Measurements from ENCODE around the gene TMED7.

The TMED7 gene

DNA sequence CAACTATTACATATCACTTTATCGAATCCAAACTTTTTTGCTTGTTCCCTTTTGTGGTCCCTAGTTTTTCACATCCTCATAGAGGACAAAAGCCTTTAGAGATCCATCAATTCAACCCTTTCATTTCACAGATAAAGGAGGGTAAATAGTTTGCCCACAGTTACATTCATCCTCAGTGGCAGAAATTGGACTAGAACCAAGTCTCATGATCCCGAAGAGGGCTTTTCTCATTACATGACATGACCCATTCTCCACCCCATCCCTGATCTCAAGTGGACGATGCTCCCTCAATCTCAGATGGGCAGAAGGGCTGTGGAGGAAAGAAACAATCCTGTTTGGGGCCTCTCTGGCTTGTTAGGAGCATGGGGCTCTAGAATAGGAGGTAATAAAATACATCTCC, 46.6 kb downstream of the TMED7 start:
- DNase-seq = no peak

DNA sequence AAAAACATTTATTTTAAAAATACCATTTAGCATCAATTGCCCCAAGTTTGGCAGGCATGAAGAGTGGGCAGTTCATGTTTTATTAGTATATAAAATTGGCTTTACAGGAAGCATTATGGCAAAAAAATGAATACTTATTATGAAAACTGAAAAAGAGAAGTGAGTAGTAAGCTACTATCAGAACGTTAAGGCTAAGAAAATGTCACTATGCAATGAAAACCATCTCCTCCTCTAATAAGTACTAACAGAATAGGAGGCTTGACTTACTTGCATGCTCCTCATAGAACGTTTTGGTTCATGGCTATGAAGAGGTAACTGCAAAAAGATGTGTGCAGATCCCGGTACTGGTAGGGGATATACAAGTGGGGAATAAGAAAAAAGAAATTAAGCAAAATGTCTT, 47.2 kb downstream of the TMED7 start:
- no peak for DNase-seq

DNA sequence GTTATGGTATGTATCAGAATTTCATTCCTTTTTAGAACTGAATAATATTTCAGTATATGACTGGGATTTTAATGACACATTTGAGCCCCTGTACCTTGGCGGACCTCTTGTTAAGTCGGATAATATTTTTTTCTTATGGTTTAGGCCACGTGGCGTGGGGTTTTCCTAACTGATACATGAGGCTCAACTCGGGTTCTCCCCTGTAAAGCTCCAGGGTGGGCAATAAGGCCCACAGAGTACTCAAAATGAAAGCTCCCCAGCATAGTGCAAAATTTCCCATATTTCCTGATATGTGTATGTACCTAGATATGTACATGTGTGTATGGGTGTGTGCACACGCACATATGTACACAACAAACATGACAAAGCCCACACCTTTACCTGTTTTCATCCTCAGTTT, 48.1 kb downstream of the TMED7 start:
- DNase-seq = no peak

DNA sequence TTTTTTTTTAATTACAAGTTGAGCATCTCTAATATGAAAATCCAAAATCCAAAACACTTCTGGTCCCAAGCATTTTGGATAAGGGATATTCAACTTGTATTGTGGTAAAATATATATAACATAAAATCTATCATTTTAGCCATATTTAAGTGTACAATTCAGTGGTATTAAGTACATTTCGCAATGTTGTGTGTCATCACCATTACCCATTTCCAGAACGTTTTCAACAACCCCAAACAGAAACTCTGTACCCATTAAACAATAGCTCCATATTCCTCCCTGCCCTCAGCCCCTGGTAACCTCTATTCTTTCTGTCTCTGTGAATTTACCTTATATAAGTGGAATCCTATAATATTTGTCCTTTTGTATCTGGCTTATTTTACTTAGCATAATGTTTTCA, 48.5 kb downstream of the TMED7 start:
- DNase-seq = no peak

DNA sequence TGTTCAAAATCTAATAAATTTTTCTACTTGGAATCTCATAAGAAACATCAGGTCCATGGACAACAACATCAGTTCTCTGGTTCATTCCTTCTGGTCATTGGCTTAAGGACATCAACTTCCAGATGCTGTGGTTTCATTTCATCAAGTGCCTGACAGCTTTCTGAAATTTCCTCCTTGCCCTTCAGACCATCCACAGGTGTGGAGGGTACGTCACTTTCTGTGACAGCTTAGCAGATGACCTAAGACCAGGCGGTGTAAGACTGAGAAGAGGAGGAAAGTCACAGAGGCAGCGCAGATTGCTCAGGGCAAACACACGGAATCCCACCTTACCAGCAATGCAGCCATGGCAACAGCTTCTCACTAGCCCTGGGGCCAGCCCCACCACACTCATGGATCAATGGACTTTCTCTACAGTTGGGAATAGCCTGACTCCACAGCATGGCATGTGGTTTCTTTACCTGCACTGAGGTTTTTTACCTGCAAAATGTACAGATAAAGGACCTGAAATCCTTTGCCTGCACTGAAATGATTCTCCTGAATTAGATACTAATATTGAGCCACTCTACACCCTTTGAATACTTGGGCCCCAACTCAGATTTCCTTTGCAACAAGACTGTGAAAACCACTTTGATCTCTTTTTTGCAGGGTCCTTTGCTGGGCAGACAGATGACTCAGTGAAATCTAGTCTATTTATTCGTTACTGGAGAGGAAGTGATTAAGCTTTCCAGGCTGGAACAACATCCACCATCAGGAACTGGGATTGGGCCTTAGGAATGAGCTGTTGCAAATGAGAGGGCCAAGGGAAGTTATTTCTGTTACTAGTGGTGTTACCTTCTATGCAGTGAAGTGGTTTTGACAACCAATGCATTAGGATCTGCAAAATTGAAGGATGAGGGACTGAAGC, 50.4 kb downstream of the TMED7 start:
- DNase-seq = no peak

DNA sequence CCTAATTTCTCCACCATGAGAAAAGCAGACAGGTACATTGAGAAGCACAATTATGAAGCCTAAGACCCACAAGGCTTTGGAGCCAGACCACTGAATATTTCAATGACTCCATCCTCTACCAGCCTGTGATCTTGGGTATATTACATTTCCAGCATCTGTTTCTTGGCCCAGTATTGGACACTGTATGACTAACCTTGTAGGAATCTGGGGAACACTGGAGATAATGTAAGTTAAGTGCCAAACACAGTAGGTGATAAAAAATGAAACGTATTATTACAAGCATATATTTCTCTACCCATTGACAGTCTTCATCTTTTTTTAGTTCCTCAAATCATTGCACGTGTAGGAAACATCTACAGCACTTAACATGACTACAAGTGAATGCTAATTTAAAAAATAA, 52.7 kb downstream of the TMED7 start:
- DNase-seq = no peak

DNA sequence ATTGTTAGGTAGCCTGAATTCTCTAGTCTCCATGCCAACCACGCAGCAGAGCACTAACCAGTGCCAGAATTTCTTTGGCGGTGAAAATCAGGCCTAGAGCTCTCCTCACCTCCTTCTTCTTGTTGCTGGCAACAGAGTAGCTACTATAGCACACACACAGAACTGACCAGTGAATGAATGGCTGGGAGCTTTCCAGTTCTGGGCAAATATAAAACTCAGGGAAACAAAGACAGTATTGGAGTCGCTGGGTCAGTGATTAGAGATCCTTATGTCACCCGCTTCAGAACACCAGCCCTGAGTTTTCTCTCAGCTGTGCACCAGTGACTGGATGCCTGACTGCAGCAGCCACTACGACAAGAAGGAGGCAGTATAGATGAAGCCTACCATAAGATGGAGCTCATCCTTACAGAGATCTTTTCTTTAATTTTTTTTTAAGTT, 54.4 kb downstream of the TMED7 start:
- DNase-seq = peak; percentile 7

DNA sequence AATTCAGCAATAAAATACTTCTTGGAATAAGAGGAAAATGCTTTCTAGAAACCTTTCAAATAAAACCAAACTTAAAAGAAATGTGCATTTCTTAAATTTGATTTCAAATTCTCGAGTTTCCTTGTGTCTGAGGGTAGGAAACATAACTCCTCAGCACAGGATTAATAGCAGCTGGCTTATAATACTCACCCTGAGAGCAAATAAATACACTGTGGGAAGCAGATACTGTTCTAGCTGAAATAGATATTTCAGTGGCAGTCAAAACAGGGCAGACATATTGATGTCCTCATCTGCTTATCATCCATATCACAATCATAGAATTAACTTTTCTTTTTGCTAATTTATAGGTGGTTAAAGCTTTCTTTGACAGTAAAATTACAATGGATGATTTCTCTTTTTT, 57.2 kb downstream of the TMED7 start:
- no peak for DNase-seq

DNA sequence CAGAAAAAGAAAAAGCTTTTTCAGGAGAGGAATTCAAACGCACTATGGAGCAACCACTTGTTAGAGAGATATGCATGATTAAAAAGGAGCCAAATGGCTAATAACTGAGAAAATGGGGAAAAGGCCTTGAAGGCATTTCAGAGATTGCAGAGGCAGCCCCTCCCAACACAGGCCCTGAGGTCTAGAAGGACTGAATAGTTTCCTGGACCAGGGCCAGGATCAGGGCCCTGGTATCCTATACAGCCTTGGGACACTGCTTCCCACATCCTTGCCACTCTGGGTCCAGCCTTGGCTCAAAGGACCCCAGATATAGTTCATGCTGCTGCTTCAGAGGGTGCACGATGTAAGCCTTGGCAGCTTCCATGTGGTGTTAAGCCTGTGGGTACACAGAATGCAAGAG, 60.6 kb downstream of the TMED7 start:
- DNase-seq = no peak

Data from COR-L47 (cell line).